ENCODE results near the gene MR1.

MR1 gene

DNA sequence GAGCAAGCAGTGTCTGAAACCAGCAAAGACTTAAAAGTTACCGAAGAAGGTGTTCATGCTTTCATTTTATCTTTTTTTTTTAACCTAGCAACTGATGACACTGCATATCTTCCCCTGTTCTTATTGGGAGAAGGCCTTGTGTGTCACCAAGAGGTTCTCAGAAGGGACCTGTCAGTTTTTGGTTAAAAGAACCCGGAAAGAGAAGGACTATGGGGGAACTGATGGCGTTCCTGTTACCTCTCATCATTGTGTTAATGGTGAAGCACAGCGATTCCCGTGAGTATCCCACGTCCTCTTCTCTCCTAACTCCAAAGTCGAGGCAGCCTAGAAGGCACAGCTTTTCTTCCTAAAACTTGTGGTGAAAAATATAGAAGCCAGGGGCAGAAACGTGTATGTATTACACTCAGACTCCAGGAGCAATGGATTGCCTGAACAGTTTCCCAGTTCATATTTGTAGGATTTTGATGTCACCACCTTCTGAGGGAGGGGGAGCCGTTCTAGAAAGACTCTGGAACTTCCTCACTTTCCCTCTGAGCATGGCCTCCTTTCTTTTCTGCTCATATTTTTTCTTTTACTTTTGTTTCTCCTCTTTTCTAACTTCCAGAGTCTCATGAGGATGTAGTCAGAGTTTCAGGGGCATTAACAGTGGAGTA, at the start of gene MR1:
Gene MR1 (plus strand): TSS at position 185 of the 653 bp plus-strand sequence. CDS start 25 bp downstream, at position 210.
- Histone ChIP-seq H3K9me3 (ENCODE audit: control insufficient read depth, insufficient read depth, low read depth, low read length) (no peaks in the 10 kb centered on the region), H3K27ac (ENCODE audit: low read depth, low read length) (no peak within 1 kb of the TSS), H3K36me3 (ENCODE audit: control insufficient read depth, insufficient read depth, low read length) (no peaks in the 10 kb centered on the region), H3K27me3 (ENCODE audit: control insufficient read depth, insufficient read depth, low read length) (no peaks in the 10 kb centered on the region), H3K4me1 (ENCODE audit: control insufficient read depth, insufficient read depth, low read length) (no peaks in the 10 kb centered on the region; the same call in 1 of the 2 replicates), H3K4me3 (ENCODE audit: low read depth, low read length) (no peak within 1 kb of the TSS), H3K9ac (ENCODE audit: low read length) (no peak within 1 kb of the TSS)

DNA sequence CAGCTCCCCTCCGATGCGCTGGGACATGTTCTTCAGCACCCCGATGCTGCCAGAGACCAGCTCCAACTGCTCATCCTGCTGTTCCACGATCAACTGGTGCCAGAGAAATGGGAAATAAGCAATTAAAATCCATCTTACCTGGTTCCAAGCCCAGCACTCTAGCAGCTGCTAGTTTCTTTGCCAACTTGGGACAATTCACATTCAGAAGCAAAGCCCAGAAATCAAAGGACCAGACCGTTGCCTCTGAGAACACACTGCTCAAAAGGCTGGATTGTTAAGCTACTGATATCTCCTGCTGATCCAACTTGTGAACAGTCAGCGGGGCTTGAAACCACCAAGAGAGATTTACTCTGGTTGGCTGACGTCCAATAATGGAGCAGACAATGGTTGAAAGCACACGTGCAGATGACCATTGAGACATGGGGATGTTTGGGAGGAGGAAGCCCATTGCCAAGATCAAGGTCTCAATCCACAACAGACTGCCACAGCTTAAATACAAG, 45.5 kb upstream of the MR1 start:
- no peaks in the 10 kb centered on the region for H3K9me3 ChIP-seq (ENCODE audit: control insufficient read depth, insufficient read depth, low read depth, low read length)
- H3K27me3 ChIP-seq (ENCODE audit: control insufficient read depth, insufficient read depth, low read length): no peaks in the 10 kb centered on the region
- peaks cover 91% of the 10 kb centered on the region for H3K36me3 ChIP-seq (ENCODE audit: control insufficient read depth, insufficient read depth, low read length)
- no peak overlapping the region for H3K9ac ChIP-seq (ENCODE audit: low read length)
- H3K4me1 ChIP-seq (ENCODE audit: control insufficient read depth, insufficient read depth, low read length): no peaks in the 10 kb centered on the region
- no peak overlapping the region for H3K4me3 ChIP-seq (ENCODE audit: low read depth, low read length)
- no peak overlapping the region for H3K27ac ChIP-seq (ENCODE audit: low read depth, low read length)

DNA sequence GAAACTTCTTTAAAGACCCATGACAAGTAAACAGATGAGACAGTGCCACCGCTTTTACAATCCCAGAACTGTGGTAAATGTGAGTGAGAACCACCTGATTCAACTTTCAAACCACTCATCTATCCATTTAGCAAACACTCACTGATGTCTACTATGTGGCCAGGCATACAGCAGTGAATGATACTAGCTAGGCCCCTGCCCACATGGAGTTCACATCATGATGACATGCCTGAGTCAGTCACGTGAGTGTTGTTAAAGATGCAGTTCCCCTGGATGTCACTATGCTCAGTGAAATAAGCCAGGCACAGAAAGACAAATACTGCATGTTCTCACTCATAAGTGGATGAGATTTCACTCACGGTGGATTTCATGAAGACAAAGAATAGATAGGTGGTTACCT, 39.5 kb upstream of the MR1 start:
- Histone ChIP-seq H3K4me1 (ENCODE audit: control insufficient read depth, insufficient read depth, low read length) (no peaks in the 10 kb centered on the region), H3K4me3 (ENCODE audit: low read depth, low read length) (no peak overlapping the region), H3K36me3 (ENCODE audit: control insufficient read depth, insufficient read depth, low read length) (peaks cover 53% of the 10 kb centered on the region), H3K9me3 (ENCODE audit: control insufficient read depth, insufficient read depth, low read depth, low read length) (no peaks in the 10 kb centered on the region), H3K9ac (ENCODE audit: low read length) (no peak overlapping the region), H3K27me3 (ENCODE audit: control insufficient read depth, insufficient read depth, low read length) (no peaks in the 10 kb centered on the region), H3K27ac (ENCODE audit: low read depth, low read length) (no peak overlapping the region)

DNA sequence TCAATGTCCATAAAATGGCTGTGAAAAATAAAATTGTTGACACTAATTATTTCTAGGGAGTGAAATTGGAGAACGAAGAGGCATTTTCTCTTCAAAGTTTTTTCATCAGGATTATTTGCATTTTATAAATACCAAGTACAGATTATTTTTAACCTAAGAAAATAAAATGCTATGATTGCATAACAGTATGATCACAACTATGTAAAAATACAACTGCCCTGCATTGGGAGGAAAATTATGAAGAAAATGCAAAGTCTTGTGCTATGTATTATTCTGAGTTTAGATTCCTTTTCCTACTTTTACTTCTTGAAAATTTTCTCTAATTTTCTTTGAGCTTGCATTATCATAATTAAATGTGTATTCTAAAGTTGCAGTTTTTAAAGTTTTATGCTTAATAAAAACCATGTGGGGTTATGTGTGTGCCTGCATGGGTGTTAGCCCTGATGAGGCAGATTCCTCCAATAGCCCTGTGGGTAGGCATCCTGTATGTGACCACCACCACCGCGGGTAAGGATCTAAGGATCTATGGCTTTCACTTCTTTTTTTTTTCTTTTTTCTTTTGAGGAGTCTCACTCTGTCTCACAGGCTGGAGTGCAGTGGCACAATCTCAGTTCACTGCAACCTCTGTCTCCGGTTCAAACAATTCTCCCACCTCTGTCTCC, 35.8 kb upstream of the MR1 start:
- Histone ChIP-seq H3K9ac (ENCODE audit: low read length) (no peak overlapping the region), H3K27ac (ENCODE audit: low read depth, low read length) (no peak overlapping the region), H3K4me1 (ENCODE audit: control insufficient read depth, insufficient read depth, low read length) (no peaks in the 10 kb centered on the region), H3K9me3 (ENCODE audit: control insufficient read depth, insufficient read depth, low read depth, low read length) (no peaks in the 10 kb centered on the region), H3K36me3 (ENCODE audit: control insufficient read depth, insufficient read depth, low read length) (peaks cover 49% of the 10 kb centered on the region), H3K27me3 (ENCODE audit: control insufficient read depth, insufficient read depth, low read length) (no peaks in the 10 kb centered on the region), H3K4me3 (ENCODE audit: low read depth, low read length) (no peak overlapping the region)

DNA sequence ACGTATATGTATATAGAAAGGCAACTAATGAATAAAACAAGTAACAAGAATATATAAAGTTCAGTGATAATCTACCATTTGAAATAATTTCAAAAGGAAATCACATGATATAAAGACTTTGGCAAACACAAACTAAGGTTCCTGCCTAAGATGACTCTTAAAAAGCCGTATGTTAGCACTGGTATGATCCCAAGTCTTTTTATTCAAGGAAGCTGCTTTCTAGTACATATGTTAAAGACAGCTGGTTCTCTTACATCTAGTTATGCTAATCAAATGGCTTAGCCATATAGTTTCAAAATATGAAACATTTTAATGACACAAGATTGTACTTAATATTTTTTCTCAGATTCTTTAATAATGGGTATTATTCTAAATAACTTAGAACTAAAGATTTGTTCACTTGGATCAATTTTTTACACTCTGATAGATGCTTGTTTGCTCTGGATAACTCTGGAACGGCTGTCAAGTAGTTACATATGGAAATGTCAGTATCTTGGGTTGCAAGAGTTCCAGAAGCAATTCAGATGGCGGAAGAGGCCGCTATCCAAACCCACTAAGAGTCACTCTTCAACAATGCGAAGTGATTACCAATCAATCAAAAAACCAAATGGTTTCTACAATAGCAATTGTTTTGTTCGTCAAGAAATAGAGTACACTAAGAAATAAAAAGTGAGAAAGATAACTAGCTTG, 32.5 kb upstream of the MR1 start:
- H3K4me1 ChIP-seq (ENCODE audit: control insufficient read depth, insufficient read depth, low read length): no peaks in the 10 kb centered on the region
- H3K36me3 ChIP-seq (ENCODE audit: control insufficient read depth, insufficient read depth, low read length): peaks cover 64% of the 10 kb centered on the region
- no peak overlapping the region for H3K9ac ChIP-seq (ENCODE audit: low read length)
- H3K4me3 ChIP-seq (ENCODE audit: low read depth, low read length): no peak overlapping the region
- H3K9me3 ChIP-seq (ENCODE audit: control insufficient read depth, insufficient read depth, low read depth, low read length): no peaks in the 10 kb centered on the region
- no peak overlapping the region for H3K27ac ChIP-seq (ENCODE audit: low read depth, low read length)
- no peaks in the 10 kb centered on the region for H3K27me3 ChIP-seq (ENCODE audit: control insufficient read depth, insufficient read depth, low read length)

DNA sequence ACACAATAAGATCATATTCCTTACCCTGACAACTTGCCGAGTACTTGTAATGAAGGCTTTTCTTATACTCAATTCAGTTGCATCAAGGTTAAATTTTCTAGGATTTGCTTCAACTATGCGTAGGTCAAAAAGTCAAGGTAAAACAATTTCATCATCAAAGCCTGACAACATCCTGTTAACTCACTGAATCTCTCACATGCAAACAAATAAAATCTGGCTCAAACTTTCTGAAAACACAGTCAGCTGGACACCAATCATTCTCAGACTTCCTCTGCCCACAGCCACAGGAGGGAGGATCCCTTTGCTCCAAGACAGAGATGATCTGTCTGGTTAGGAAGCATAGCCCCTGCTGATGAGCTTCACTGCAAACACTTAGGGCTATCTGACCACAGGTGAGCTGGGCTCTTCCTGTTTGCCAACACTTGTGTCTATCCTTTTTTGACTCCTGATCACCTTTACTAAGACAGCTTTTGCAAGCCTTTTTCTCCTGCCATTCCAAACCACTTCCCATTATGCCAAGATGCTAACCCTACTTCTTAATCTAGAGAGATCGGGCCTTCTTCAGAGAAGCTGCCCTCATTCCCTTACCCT, 31.1 kb upstream of the MR1 start:
- Histone ChIP-seq H3K4me3 (ENCODE audit: low read depth, low read length) (no peak overlapping the region), H3K27me3 (ENCODE audit: control insufficient read depth, insufficient read depth, low read length) (no peaks in the 10 kb centered on the region), H3K9ac (ENCODE audit: low read length) (no peak overlapping the region), H3K4me1 (ENCODE audit: control insufficient read depth, insufficient read depth, low read length) (no peaks in the 10 kb centered on the region), H3K27ac (ENCODE audit: low read depth, low read length) (no peak overlapping the region), H3K9me3 (ENCODE audit: control insufficient read depth, insufficient read depth, low read depth, low read length) (no peaks in the 10 kb centered on the region), H3K36me3 (ENCODE audit: control insufficient read depth, insufficient read depth, low read length) (peaks cover 62% of the 10 kb centered on the region)

DNA sequence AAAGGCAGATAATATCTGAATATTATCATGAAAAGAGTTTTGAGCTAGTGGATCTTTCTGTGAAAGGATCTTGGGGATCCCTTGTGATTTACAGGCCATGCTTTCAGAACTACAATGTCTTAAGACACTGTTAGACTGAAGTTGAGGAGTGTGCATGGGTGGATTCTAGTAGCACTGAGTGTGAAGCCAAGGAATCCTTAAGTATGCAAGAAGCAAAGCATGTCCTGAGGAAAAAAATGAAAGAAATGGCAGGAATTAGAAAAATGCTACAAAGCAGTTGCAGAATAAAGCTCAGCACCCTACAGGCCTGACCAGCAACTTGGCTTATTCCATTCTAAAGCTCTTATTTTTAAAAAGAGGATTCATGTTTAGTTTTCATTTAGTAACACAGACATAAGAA, 23.0 kb upstream of the MR1 start:
- Histone ChIP-seq H3K9me3 (ENCODE audit: control insufficient read depth, insufficient read depth, low read depth, low read length) (no peaks in the 10 kb centered on the region), H3K27ac (ENCODE audit: low read depth, low read length) (no peak overlapping the region), H3K4me1 (ENCODE audit: control insufficient read depth, insufficient read depth, low read length) (peaks cover 4% of the 10 kb centered on the region; the same call in 1 of the 2 replicates), H3K36me3 (ENCODE audit: control insufficient read depth, insufficient read depth, low read length) (no peaks in the 10 kb centered on the region), H3K27me3 (ENCODE audit: control insufficient read depth, insufficient read depth, low read length) (no peaks in the 10 kb centered on the region), H3K9ac (ENCODE audit: low read length) (no peak overlapping the region), H3K4me3 (ENCODE audit: low read depth, low read length) (no peak overlapping the region)

DNA sequence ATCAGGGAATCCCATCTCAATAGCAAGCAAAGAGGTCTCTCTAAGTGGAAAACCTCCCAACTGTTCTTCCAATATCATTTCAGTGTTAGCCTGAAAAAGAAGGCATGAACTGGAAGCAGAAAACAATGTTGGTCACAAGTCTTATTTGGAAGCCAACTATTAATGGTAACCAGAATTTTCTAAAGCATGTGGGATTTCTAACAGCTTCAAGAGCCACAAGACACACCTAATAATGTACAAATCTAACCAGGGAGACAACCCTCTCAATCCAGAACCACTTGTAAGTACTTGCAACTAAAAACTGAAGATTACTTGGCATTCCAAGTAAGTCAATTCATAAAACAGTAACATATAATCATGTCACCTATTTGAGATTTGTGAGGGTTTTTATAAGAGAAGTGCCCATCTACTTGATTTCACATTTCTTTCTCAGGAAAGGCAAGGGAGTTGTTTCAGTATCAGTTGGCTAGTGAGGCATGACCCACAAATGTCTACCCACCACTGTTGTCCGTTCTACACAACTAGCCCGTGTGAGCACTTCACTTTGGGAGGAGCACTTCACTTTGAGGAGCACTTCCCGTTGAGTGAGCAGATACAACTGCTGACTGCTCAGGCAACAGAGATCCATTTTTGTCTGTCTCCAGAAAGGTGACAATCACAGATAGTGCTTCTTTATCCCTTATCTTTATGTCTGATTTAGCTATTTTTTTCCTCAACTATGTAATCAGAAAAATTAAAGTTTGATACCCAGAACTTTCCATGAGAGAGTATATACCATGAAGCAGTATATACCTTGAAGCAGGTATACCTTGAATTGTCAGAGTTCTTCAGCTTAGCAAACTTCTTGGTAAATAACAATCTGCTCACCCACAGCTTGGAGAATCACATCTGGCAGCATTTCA, 22.2 kb upstream of the MR1 start:
- H3K4me1 ChIP-seq (ENCODE audit: control insufficient read depth, insufficient read depth, low read length): peaks cover 4% of the 10 kb centered on the region; the same call in 1 of the 2 replicates

DNA sequence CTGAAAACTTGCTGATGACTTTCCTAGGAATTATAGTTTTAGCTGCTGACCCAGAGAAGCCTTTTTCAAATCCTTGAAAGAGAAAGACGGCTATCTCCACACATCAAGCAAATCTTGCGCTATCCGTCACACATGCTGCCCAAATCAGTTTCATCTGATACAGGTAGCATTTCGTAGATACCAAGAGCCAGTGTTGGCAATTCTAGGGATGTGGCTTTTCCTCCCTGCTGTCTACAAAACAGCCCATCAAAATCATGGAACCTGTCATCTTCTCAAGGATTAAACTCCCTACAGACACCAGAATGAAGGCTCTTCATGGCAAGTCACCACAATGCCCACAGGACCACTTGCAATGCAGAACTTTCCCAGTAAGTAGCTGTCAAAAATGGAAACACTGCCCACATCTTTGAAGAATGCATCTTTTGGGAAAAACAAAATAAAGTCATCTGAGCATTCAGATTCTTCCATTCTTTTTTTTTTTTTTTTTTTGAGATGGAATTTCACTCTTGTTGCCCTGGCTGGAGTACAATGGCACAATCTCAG, 21.5 kb upstream of the MR1 start:
- H3K36me3 ChIP-seq (ENCODE audit: control insufficient read depth, insufficient read depth, low read length): no peaks in the 10 kb centered on the region
- H3K27ac ChIP-seq (ENCODE audit: low read depth, low read length): no peak overlapping the region
- H3K9ac ChIP-seq (ENCODE audit: low read length): no peak overlapping the region
- peaks cover 4% of the 10 kb centered on the region; the same call in 1 of the 2 replicates for H3K4me1 ChIP-seq (ENCODE audit: control insufficient read depth, insufficient read depth, low read length)
- H3K4me3 ChIP-seq (ENCODE audit: low read depth, low read length): no peak overlapping the region
- H3K9me3 ChIP-seq (ENCODE audit: control insufficient read depth, insufficient read depth, low read depth, low read length): no peaks in the 10 kb centered on the region
- H3K27me3 ChIP-seq (ENCODE audit: control insufficient read depth, insufficient read depth, low read length): no peaks in the 10 kb centered on the region

More for the DNA sequence above, 22.2 kb upstream of the MR1 start:
- Histone ChIP-seq H3K36me3 (ENCODE audit: control insufficient read depth, insufficient read depth, low read length) (no peaks in the 10 kb centered on the region), H3K27me3 (ENCODE audit: control insufficient read depth, insufficient read depth, low read length) (no peaks in the 10 kb centered on the region), H3K27ac (ENCODE audit: low read depth, low read length) (no peak overlapping the region), H3K9ac (ENCODE audit: low read length) (no peak overlapping the region), H3K9me3 (ENCODE audit: control insufficient read depth, insufficient read depth, low read depth, low read length) (no peaks in the 10 kb centered on the region), H3K4me3 (ENCODE audit: low read depth, low read length) (no peak overlapping the region)

DNA sequence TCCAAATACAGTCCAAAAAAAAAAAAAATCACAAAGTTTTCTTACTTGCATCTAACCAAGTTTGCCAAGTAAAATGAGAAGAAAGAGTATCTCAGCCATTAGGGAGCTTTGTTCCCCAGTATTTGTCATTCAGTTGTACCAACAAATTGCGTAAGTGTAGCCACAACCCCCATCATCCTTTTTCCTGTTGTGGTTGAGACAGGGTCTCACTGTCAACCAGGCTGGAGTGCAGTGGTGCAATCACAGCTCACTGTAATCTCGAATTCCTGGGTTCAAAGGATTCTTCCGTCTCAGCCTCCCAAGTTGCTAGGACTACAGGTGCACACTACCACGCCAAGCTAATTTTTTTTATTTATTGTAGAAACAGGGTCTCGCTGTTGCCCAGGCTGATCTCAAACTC, 20.6 kb upstream of the MR1 start:
- Histone ChIP-seq H3K27me3 (ENCODE audit: control insufficient read depth, insufficient read depth, low read length) (no peaks in the 10 kb centered on the region), H3K4me1 (ENCODE audit: control insufficient read depth, insufficient read depth, low read length) (peaks cover 4% of the 10 kb centered on the region; the same call in 1 of the 2 replicates), H3K9ac (ENCODE audit: low read length) (no peak overlapping the region), H3K36me3 (ENCODE audit: control insufficient read depth, insufficient read depth, low read length) (no peaks in the 10 kb centered on the region), H3K27ac (ENCODE audit: low read depth, low read length) (no peak overlapping the region), H3K9me3 (ENCODE audit: control insufficient read depth, insufficient read depth, low read depth, low read length) (no peaks in the 10 kb centered on the region), H3K4me3 (ENCODE audit: low read depth, low read length) (no peak overlapping the region)

All from HUES6 (cell line).